GM21786 (cell line): ENCODE data around the gene KIAA0586.
"Not testable (repeated sequence)": the region's sequence is repeated elsewhere in the genome, so short reads cannot be mapped to it uniquely, and the experiment has no call there.

ENCODE experiments used
- ATAC-seq: cut with Tn5 transposase; IDR thresholded peaks from one replicate; pipeline ENCODE4 v1.9.1; 2021; ENCODE audit not compliant: unreplicated experiment

Gene KIAA0586

GRCh38 chr14:58427281-58428117 lies at the start of gene KIAA0586, which contains the start of gene TIMM9:
TSS of gene KIAA0586 (plus strand) at chr14:58427719. CDS start at chr14:58428265, 546 bp downstream.
TSS of gene TIMM9 (minus strand) at chr14:58427531. CDS start at chr14:58411945, 15,586 bp downstream.
- peak; percentile 85 for ATAC-seq

- ATAC-seq = no peak
Measured at GRCh38 chr14:58390830-58391229, 36.7 kb upstream of the KIAA0586 start.

- ATAC-seq = no peak
Measured at GRCh38 chr14:58395562-58395811, 32.0 kb upstream of the KIAA0586 start.

- ATAC-seq = peak; percentile 85
Measured at GRCh38 chr14:58395812-58396788, 31.4 kb upstream of the KIAA0586 start, which contains the start of gene TOMM20L. TSS of gene TOMM20L (plus strand) at chr14:58395930. CDS start at chr14:58395958, 28 bp downstream.

- ATAC-seq = no peak
Measured at GRCh38 chr14:58397156-58397555, 30.4 kb upstream of the KIAA0586 start.

GRCh38 chr14:58398495-58398894 lies 29.0 kb upstream of the KIAA0586 start:
- ATAC-seq = no peak

GRCh38 chr14:58398895-58399294 lies 28.6 kb upstream of the KIAA0586 start:
- ATAC-seq = no peak

GRCh38 chr14:58401587-58401986 lies 25.9 kb upstream of the KIAA0586 start:
- ATAC-seq = no peak

GRCh38 chr14:58408681-58409215 lies 18.8 kb upstream of the KIAA0586 start:
- ATAC-seq = no peak

- ATAC-seq = no peak
Measured at GRCh38 chr14:58414845-58415244, 12.7 kb upstream of the KIAA0586 start.

GRCh38 chr14:58415636-58416547 lies 11.6 kb upstream of the KIAA0586 start:
- ATAC-seq = no peak

- ATAC-seq = not testable (repeated sequence)
Measured at GRCh38 chr14:58416934-58417333, 10.6 kb upstream of the KIAA0586 start.

- ATAC-seq = peak; percentile 22
Measured at GRCh38 chr14:58426670-58427280, 744 bp upstream of the KIAA0586 start.

- ATAC-seq = no peak
Measured at GRCh38 chr14:58428118-58428683, 682 bp downstream of the KIAA0586 start.

GRCh38 chr14:58430156-58430555 lies 2.6 kb downstream of the KIAA0586 start:
- ATAC-seq = no peak

- ATAC-seq = no peak
Measured at GRCh38 chr14:58439476-58439875, 12.0 kb downstream of the KIAA0586 start.

GRCh38 chr14:58444627-58445026 lies 17.1 kb downstream of the KIAA0586 start:
- ATAC-seq = no peak

GRCh38 chr14:58455593-58456265 lies 28.2 kb downstream of the KIAA0586 start:
- no peak for ATAC-seq

GRCh38 chr14:58460772-58461171 lies 33.3 kb downstream of the KIAA0586 start:
- no peak for ATAC-seq
